HAP-1 (cell line): ENCODE results near the gene FAM120B.

Experiments
- DNase-seq, 2 experiments: peaks; one replicate each; pipeline ENCODE4 v3.0.0-alpha.2; 2016 to 2020; ENCODE audit warnings: low spot score in 2 of 2
- H3K27me3 ChIP-seq: fragments of 250-450 bp; sonication (Bioruptor Pico); 2 replicates; pipeline ENCODE4 v1.5.1; 2020; ENCODE audit warnings: low read depth, mild to moderate bottlenecking, moderate library complexity
- H3K36me3 ChIP-seq: fragments of 250-450 bp; sonication (Bioruptor Pico); replicated peaks from 2 replicates; pipeline ENCODE4 v1.5.1; 2020; ENCODE audit warnings: mild to moderate bottlenecking
- H3K4me1 ChIP-seq: fragments of 250-450 bp; sonication (Bioruptor Pico); 2 replicates; pipeline ENCODE4 v1.5.1; 2020; ENCODE audit warnings: mild to moderate bottlenecking
- H3K4me3 ChIP-seq: fragments of 250-450 bp; sonication (Bioruptor Pico); 2 replicates; pipeline ENCODE4 v1.5.1; 2020; ENCODE audit warnings: mild to moderate bottlenecking, moderate library complexity
- H3K9me3 ChIP-seq: fragments of 250-450 bp; sonication (Bioruptor Pico); 2 replicates; pipeline ENCODE4 v1.5.1; 2020; ENCODE audit warnings: mild to moderate bottlenecking, moderate library complexity
- in situ Hi-C: fragments of 300-500 bp; cut with MboI; formaldehyde crosslinking; loops from 3 replicates; pipeline ENCODE4 v1.14.3; 2020; ENCODE audit warnings: low sequenced_read_pairs, inconsistent platforms, mixed read lengths

FAM120B gene

GRCh38 chr6:170294298-170294730 is 12.2 kb upstream of the FAM120B start:
- peaks cover 54% of the 10 kb centered on the region for H3K27me3 ChIP-seq
- in situ Hi-C loops = no loop called here
- DNase-seq = no peak
- no peak overlapping the region for H3K4me3 ChIP-seq
- no peaks in the 10 kb centered on the region for H3K36me3 ChIP-seq
- no peaks in the 10 kb centered on the region for H3K9me3 ChIP-seq
- H3K4me1 ChIP-seq = peaks cover 21% of the 10 kb centered on the region

- no peaks in the 10 kb centered on the region for H3K36me3 ChIP-seq
- peak overlapping the region; percentile 24; the same call in 1 of the 2 replicates for H3K4me3 ChIP-seq
- H3K4me1 ChIP-seq = peaks cover 21% of the 10 kb centered on the region
- peaks cover 49% of the 10 kb centered on the region for H3K27me3 ChIP-seq
- DNase-seq = no peak
- H3K9me3 ChIP-seq = no peaks in the 10 kb centered on the region
- in situ Hi-C loops = no loop called here
These were observed 11.6 kb upstream of the FAM120B start for GRCh38 chr6:170294813-170295509.

GRCh38 chr6:170295510-170296422 is 10.8 kb upstream of the FAM120B start:
- no peaks in the 10 kb centered on the region for H3K36me3 ChIP-seq
- in situ Hi-C loops = no loop called here
- no peaks in the 10 kb centered on the region; the same call in 1 of the 2 replicates for H3K9me3 ChIP-seq
- H3K4me3 ChIP-seq = peak overlapping the region; percentile 24
- H3K4me1 ChIP-seq = peaks cover 21% of the 10 kb centered on the region
- DNase-seq = peak; percentile 76 to 82
- peaks cover 40% of the 10 kb centered on the region for H3K27me3 ChIP-seq

GRCh38 chr6:170296423-170296745 is 10.2 kb upstream of the FAM120B start:
- in situ Hi-C loops = no loop called here
- Histone ChIP-seq H3K36me3 (no peaks in the 10 kb centered on the region), H3K27me3 (peaks cover 37% of the 10 kb centered on the region), H3K9me3 (peaks cover 4% of the 10 kb centered on the region), H3K4me1 (peaks cover 21% of the 10 kb centered on the region), H3K4me3 (no peak overlapping the region)
- no peak for DNase-seq

GRCh38 chr6:170296746-170297575 is 9.6 kb upstream of the FAM120B start:
- in situ Hi-C loops = no loop called here

GRCh38 chr6:170297576-170298330 is 8.8 kb upstream of the FAM120B start:
- H3K36me3 ChIP-seq = no peaks in the 10 kb centered on the region
- peak; percentile 74 to 87 for DNase-seq
- peaks cover 23% of the 10 kb centered on the region for H3K27me3 ChIP-seq
- no peak overlapping the region for H3K4me3 ChIP-seq
- in situ Hi-C loops = no loop called here
- H3K4me1 ChIP-seq = peaks cover 21% of the 10 kb centered on the region
- peaks cover 7% of the 10 kb centered on the region for H3K9me3 ChIP-seq

More at GRCh38 chr6:170296746-170297575, 9.6 kb upstream of the FAM120B start:
- H3K36me3 ChIP-seq = no peaks in the 10 kb centered on the region
- peaks cover 31% of the 10 kb centered on the region for H3K27me3 ChIP-seq
- DNase-seq = peak; percentile 75 to 80
- peaks cover 21% of the 10 kb centered on the region for H3K4me1 ChIP-seq
- peaks cover 7% of the 10 kb centered on the region for H3K9me3 ChIP-seq
- no peak overlapping the region for H3K4me3 ChIP-seq

- H3K27me3 ChIP-seq = peaks cover 14% of the 10 kb centered on the region
These were observed 7.9 kb upstream of the FAM120B start for GRCh38 chr6:170298688-170299087.

GRCh38 chr6:170301184-170301583 is 5.4 kb upstream of the FAM120B start:
- H3K9me3 ChIP-seq = peaks cover 7% of the 10 kb centered on the region
- DNase-seq = no peak
- H3K4me1 ChIP-seq = peaks cover 23% of the 10 kb centered on the region
- H3K27me3 ChIP-seq = no peaks in the 10 kb centered on the region
- in situ Hi-C loops = no loop called here
- no peaks in the 10 kb centered on the region for H3K36me3 ChIP-seq
- no peak overlapping the region for H3K4me3 ChIP-seq

More at GRCh38 chr6:170298688-170299087, 7.9 kb upstream of the FAM120B start:
- Histone ChIP-seq H3K36me3 (no peaks in the 10 kb centered on the region), H3K4me3 (no peak overlapping the region), H3K9me3 (peaks cover 7% of the 10 kb centered on the region), H3K4me1 (peaks cover 21% of the 10 kb centered on the region)
- no peak for DNase-seq
- in situ Hi-C loops = no loop called here

- Histone ChIP-seq H3K4me1 (peaks cover 27% of the 10 kb centered on the region), H3K27me3 (no peaks in the 10 kb centered on the region), H3K4me3 (peak overlapping the region; percentile 74), H3K9me3 (peaks cover 6% of the 10 kb centered on the region), H3K36me3 (no peaks in the 10 kb centered on the region)
- no peak for DNase-seq
- in situ Hi-C loops = no loop called here
These were observed 694 bp upstream of the FAM120B start for GRCh38 chr6:170305805-170306323.

GRCh38 chr6:170307080-170307545 is 555 bp downstream of the FAM120B start:
- in situ Hi-C loops = no loop called here
- H3K4me3 ChIP-seq = peak overlapping the region; percentile 74

GRCh38 chr6:170308761-170309160 is 2.2 kb downstream of the FAM120B start:
- peak in 1 of 2 experiments; percentile 89 for DNase-seq
- peaks cover 27% of the 10 kb centered on the region for H3K4me1 ChIP-seq
- H3K27me3 ChIP-seq = no peaks in the 10 kb centered on the region
- H3K9me3 ChIP-seq = no peaks in the 10 kb centered on the region
- 0 out of 2 replicates have a peak, but pooled peaks cover 6% of the 10 kb centered on the region for H3K36me3 ChIP-seq
- no peak overlapping the region for H3K4me3 ChIP-seq
- in situ Hi-C loops = no loop called here

More at GRCh38 chr6:170307080-170307545, 555 bp downstream of the FAM120B start:
- Histone ChIP-seq H3K36me3 (0 out of 2 replicates have a peak, but pooled peaks cover 6% of the 10 kb centered on the region), H3K27me3 (no peaks in the 10 kb centered on the region), H3K9me3 (no peaks in the 10 kb centered on the region; the same call in 1 of the 2 replicates), H3K4me1 (peaks cover 27% of the 10 kb centered on the region)
- DNase-seq = no peak

GRCh38 chr6:170311696-170312095 is 5.1 kb downstream of the FAM120B start:
- no peak for DNase-seq
- in situ Hi-C loops = no loop called here
- Histone ChIP-seq H3K9me3 (no peaks in the 10 kb centered on the region), H3K27me3 (no peaks in the 10 kb centered on the region), H3K4me1 (peaks cover 20% of the 10 kb centered on the region), H3K36me3 (0 out of 2 replicates have a peak, but pooled peaks cover 6% of the 10 kb centered on the region), H3K4me3 (no peak overlapping the region)
